ENCODE results near the gene UBE2D3.

GRCh38 chr4:102860611-102861324, 33.4 kb upstream of the UBE2D3 start:
- TF ChIP-seq EZH2 (IDR thresholded peaks at IDR 0.05; ENCODE audit: insufficient read depth, poor library complexity, severe bottlenecking) = no peak
- no peak for TF ChIP-seq EZH2phosphoT487 (IDR thresholded peaks at IDR 0.05; ENCODE audit: insufficient read depth, low read depth)
